ENCODE results near the gene ITPKA.

- TF ChIP-seq, protein P1, sequence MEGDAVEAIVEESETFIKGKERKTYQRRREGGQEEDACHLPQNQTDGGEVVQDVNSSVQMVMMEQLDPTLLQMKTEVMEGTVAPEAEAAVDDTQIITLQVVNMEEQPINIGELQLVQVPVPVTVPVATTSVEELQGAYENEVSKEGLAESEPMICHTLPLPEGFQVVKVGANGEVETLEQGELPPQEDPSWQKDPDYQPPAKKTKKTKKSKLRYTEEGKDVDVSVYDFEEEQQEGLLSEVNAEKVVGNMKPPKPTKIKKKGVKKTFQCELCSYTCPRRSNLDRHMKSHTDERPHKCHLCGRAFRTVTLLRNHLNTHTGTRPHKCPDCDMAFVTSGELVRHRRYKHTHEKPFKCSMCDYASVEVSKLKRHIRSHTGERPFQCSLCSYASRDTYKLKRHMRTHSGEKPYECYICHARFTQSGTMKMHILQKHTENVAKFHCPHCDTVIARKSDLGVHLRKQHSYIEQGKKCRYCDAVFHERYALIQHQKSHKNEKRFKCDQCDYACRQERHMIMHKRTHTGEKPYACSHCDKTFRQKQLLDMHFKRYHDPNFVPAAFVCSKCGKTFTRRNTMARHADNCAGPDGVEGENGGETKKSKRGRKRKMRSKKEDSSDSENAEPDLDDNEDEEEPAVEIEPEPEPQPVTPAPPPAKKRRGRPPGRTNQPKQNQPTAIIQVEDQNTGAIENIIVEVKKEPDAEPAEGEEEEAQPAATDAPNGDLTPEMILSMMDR (IDR thresholded peaks at IDR 0.05) = no peak
- no peak for TF ChIP-seq POLR2A (IDR thresholded peaks at IDR 0.05)
- no peak for TF ChIP-seq EP300 (IDR thresholded peaks at IDR 0.05)
These were observed 56.5 kb downstream of the ITPKA start for GRCh38 chr15:41550066-41550775.

Measured in tibial nerve (tissue), 4 donors.